Natural killer cell treated with Interleukin-12 subunit alpha and Interleukin-12 subunit beta and Interleukin-15 and Interleukin-18, amount 100 ng/mL, for 72 hours (primary cell): ENCODE results near the gene SEMA7A. TPM values are rescaled to one million over a fixed set of nuclear protein-coding genes. Genes with fewer than 3 reads are reported as not detected.

ENCODE experiments used
- ATAC-seq, 2 donors: fragments of 150-1000 bp; cut with Tn5 transposase in 1 of 2; sonication (Bioruptor Pico), chemical (Tn5 transposase) in 1 of 2; 2 replicates each; pipeline ENCODE4 v1.10.0; 2021
- DNase-seq: peaks from one replicate; pipeline ENCODE4 v3.0.0; 2022; ENCODE audit warnings: low spot score
- H3K27ac Mint-ChIP-seq, 2 donors: 1 replicate in 1 of 2; 2 replicates in 1 of 2; pipeline ENCODE4 v1.8.0; 2022; ENCODE audit warnings: mixed read lengths in 2 of 2, mild to moderate bottlenecking in 1 of 2, moderate library complexity in 1 of 2
- H3K27me3 Mint-ChIP-seq, 2 donors: 1 replicate in 1 of 2; 2 replicates in 1 of 2; pipeline ENCODE4 v1.8.0; 2022; ENCODE audit warnings: mixed read lengths in 2 of 2
- H3K36me3 Mint-ChIP-seq: one replicate; pipeline ENCODE4 v1.8.0; 2022; ENCODE audit warnings: mixed read lengths
- H3K4me1 Mint-ChIP-seq, 2 donors: 1 replicate in 1 of 2; 2 replicates in 1 of 2; pipeline ENCODE4 v1.8.0; 2022; ENCODE audit warnings: low read depth in 2 of 2, mixed read lengths in 2 of 2, mild to moderate bottlenecking in 1 of 2
- H3K4me3 Mint-ChIP-seq: one replicate; pipeline ENCODE4 v1.8.0; 2022; ENCODE audit warnings: mixed read lengths
- H3K9me3 Mint-ChIP-seq: 2 replicates; pipeline ENCODE4 v1.8.0; 2022; ENCODE audit warnings: mixed read lengths
- total RNA-seq, 2 donors: library from RNA; stranded (reverse); gene quantifications; one replicate each; pipeline ENCODE4 v1.2.3, GENCODE V29; 2022

The SEMA7A gene
- total RNA-seq, 2 donors from 2014 or later = 32.1 to 40.8 TPM

- H3K9me3 Mint-ChIP-seq = no peaks in the 10 kb centered on the region
- no peak overlapping the region for H3K27ac Mint-ChIP-seq
- no peak overlapping the region for H3K4me3 Mint-ChIP-seq
- no peak for ATAC-seq
- DNase-seq = no peak
- no peaks in the 10 kb centered on the region for H3K27me3 Mint-ChIP-seq
- H3K36me3 Mint-ChIP-seq = peaks cover 7% of the 10 kb centered on the region
- H3K4me1 Mint-ChIP-seq = peaks cover 17 to 20% of the 10 kb centered on the region in 2 donors
These were observed 21.6 kb downstream of the SEMA7A start for GRCh38 chr15:74412159-74412558.

- no peak for ATAC-seq
- peaks cover 20 to 23% of the 10 kb centered on the region in 2 donors for H3K4me1 Mint-ChIP-seq
- H3K36me3 Mint-ChIP-seq = peaks cover 7% of the 10 kb centered on the region
- H3K9me3 Mint-ChIP-seq = no peaks in the 10 kb centered on the region
- no peak overlapping the region for H3K27ac Mint-ChIP-seq
- H3K27me3 Mint-ChIP-seq = no peaks in the 10 kb centered on the region
- H3K4me3 Mint-ChIP-seq = no peak overlapping the region
- no peak for DNase-seq
These were observed 22.1 kb downstream of the SEMA7A start for GRCh38 chr15:74411686-74412085.

- Mint-ChIP-seq H3K4me1 (peaks cover 24 to 27% of the 10 kb centered on the region in 2 donors), H3K9me3 (no peaks in the 10 kb centered on the region), H3K27ac (no peak overlapping the region), H3K27me3 (no peaks in the 10 kb centered on the region), H3K36me3 (no peaks in the 10 kb centered on the region), H3K4me3 (no peak overlapping the region)
- DNase-seq (no peak), ATAC-seq (no peak)
These were observed 23.3 kb downstream of the SEMA7A start for GRCh38 chr15:74410502-74410901.

- no peak for DNase-seq
- ATAC-seq = no peak
- peak overlapping the region in 1 of 2 donors; percentile 68 for H3K27ac Mint-ChIP-seq
- no peak overlapping the region for H3K4me3 Mint-ChIP-seq
- H3K27me3 Mint-ChIP-seq = no peaks in the 10 kb centered on the region
- peaks cover 23% of the 10 kb centered on the region in 2 donors for H3K4me1 Mint-ChIP-seq
- no peaks in the 10 kb centered on the region for H3K36me3 Mint-ChIP-seq
- H3K9me3 Mint-ChIP-seq = no peaks in the 10 kb centered on the region
These were observed 24.5 kb downstream of the SEMA7A start for GRCh38 chr15:74409225-74409624.

GRCh38 chr15:74408815-74409214, 24.9 kb downstream of the SEMA7A start:
- Mint-ChIP-seq H3K27ac (peak overlapping the region; percentile 60 to 68), H3K36me3 (no peaks in the 10 kb centered on the region), H3K4me3 (no peak overlapping the region), H3K4me1 (peaks cover 27% of the 10 kb centered on the region in 2 donors), H3K9me3 (no peaks in the 10 kb centered on the region), H3K27me3 (no peaks in the 10 kb centered on the region)
- DNase-seq (no peak), ATAC-seq (no peak)

- DNase-seq (no peak), ATAC-seq (no peak)
- no peaks in the 10 kb centered on the region for H3K27me3 Mint-ChIP-seq
- no peaks in the 10 kb centered on the region for H3K9me3 Mint-ChIP-seq
- H3K4me3 Mint-ChIP-seq = no peak overlapping the region
- H3K4me1 Mint-ChIP-seq = peaks cover 31% of the 10 kb centered on the region in 2 donors
- H3K27ac Mint-ChIP-seq = peak overlapping the region; percentile 60 to 68
- H3K36me3 Mint-ChIP-seq = no peaks in the 10 kb centered on the region
These were observed 25.4 kb downstream of the SEMA7A start for GRCh38 chr15:74408385-74408784.

- peaks cover 43 to 44% of the 10 kb centered on the region in 2 donors for H3K4me1 Mint-ChIP-seq
- no peaks in the 10 kb centered on the region for H3K27me3 Mint-ChIP-seq
- no peaks in the 10 kb centered on the region for H3K9me3 Mint-ChIP-seq
- ATAC-seq (no peak), DNase-seq (no peak)
- no peaks in the 10 kb centered on the region for H3K36me3 Mint-ChIP-seq
- H3K27ac Mint-ChIP-seq = peak overlapping the region; percentile 60 to 68
- H3K4me3 Mint-ChIP-seq = no peak overlapping the region
These were observed 26.6 kb downstream of the SEMA7A start for GRCh38 chr15:74406992-74407705.

- Mint-ChIP-seq H3K27ac (peak overlapping the region; percentile 60 to 68), H3K9me3 (no peaks in the 10 kb centered on the region), H3K4me3 (peak overlapping the region; percentile 25), H3K27me3 (no peaks in the 10 kb centered on the region), H3K36me3 (no peaks in the 10 kb centered on the region), H3K4me1 (peaks cover 49 to 50% of the 10 kb centered on the region in 2 donors)
- ATAC-seq (no peak), DNase-seq (no peak)
These were observed 27.2 kb downstream of the SEMA7A start for GRCh38 chr15:74406517-74406916.

- no peaks in the 10 kb centered on the region for H3K9me3 Mint-ChIP-seq
- H3K4me1 Mint-ChIP-seq = peaks cover 55 to 57% of the 10 kb centered on the region in 2 donors
- no peaks in the 10 kb centered on the region for H3K36me3 Mint-ChIP-seq
- no peaks in the 10 kb centered on the region for H3K27me3 Mint-ChIP-seq
- ATAC-seq (no peak), DNase-seq (no peak)
- peak overlapping the region; percentile 60 to 68 for H3K27ac Mint-ChIP-seq
- H3K4me3 Mint-ChIP-seq = peak overlapping the region; percentile 16
These were observed 27.9 kb downstream of the SEMA7A start for GRCh38 chr15:74405823-74406222.

- DNase-seq (no peak), ATAC-seq (no peak)
- Mint-ChIP-seq H3K27me3 (no peaks in the 10 kb centered on the region), H3K27ac (peak overlapping the region; percentile 88 to 93), H3K4me1 (peaks cover 69 to 71% of the 10 kb centered on the region in 2 donors), H3K9me3 (no peaks in the 10 kb centered on the region), H3K36me3 (no peaks in the 10 kb centered on the region), H3K4me3 (peak overlapping the region; percentile 81)
These were observed 29.7 kb downstream of the SEMA7A start for GRCh38 chr15:74403991-74404563.

GRCh38 chr15:74403588-74403919, 30.2 kb downstream of the SEMA7A start:
- no peaks in the 10 kb centered on the region for H3K36me3 Mint-ChIP-seq
- peaks cover 72 to 76% of the 10 kb centered on the region in 2 donors for H3K4me1 Mint-ChIP-seq
- ATAC-seq (no peak), DNase-seq (no peak)
- peak overlapping the region; percentile 88 to 93 for H3K27ac Mint-ChIP-seq
- H3K27me3 Mint-ChIP-seq = no peaks in the 10 kb centered on the region
- H3K4me3 Mint-ChIP-seq = peak overlapping the region; percentile 81
- no peaks in the 10 kb centered on the region for H3K9me3 Mint-ChIP-seq

GRCh38 chr15:74402873-74403587, 30.7 kb downstream of the SEMA7A start:
- no peaks in the 10 kb centered on the region for H3K9me3 Mint-ChIP-seq
- no peaks in the 10 kb centered on the region for H3K36me3 Mint-ChIP-seq
- DNase-seq = peak; percentile 92
- no peaks in the 10 kb centered on the region for H3K27me3 Mint-ChIP-seq
- peak; percentile 87 to 90 for ATAC-seq
- peak overlapping the region; percentile 81 for H3K4me3 Mint-ChIP-seq
- peak overlapping the region; percentile 88 to 93 for H3K27ac Mint-ChIP-seq
- peaks cover 74 to 81% of the 10 kb centered on the region in 2 donors for H3K4me1 Mint-ChIP-seq

GRCh38 chr15:74402337-74402841, 31.4 kb downstream of the SEMA7A start:
- no peak for DNase-seq
- H3K36me3 Mint-ChIP-seq = no peaks in the 10 kb centered on the region
- peaks cover 81 to 88% of the 10 kb centered on the region in 2 donors for H3K4me1 Mint-ChIP-seq
- no peaks in the 10 kb centered on the region for H3K9me3 Mint-ChIP-seq
- peak overlapping the region; percentile 88 to 93 for H3K27ac Mint-ChIP-seq
- peak; percentile 31 to 48 for ATAC-seq
- H3K4me3 Mint-ChIP-seq = peak overlapping the region; percentile 81
- H3K27me3 Mint-ChIP-seq = no peaks in the 10 kb centered on the region
